ENCODE measurements around the gene WDR70.

Gene WDR70

GRCh38 chr5:37768371-37768770, 389.3 kb downstream of the WDR70 start:
- Mint-ChIP-seq H3K4me1 (peaks cover 11% of the 10 kb centered on the region), H3K4me3 (no peak overlapping the region), H3K27me3 (ENCODE audit: low read depth) (peaks cover 3% of the 10 kb centered on the region), H3K27ac (no peak overlapping the region), H3K36me3 (ENCODE audit: low read depth) (no peaks in the 10 kb centered on the region), H3K9me3 (no peaks in the 10 kb centered on the region)
- TF ChIP-seq CTCF (IDR thresholded peaks at IDR 0.05; ENCODE audit: unreplicated experiment in 3 of 3) = no peak

GRCh38 chr5:37769108-37769507, 390.0 kb downstream of the WDR70 start:
- H3K4me1 Mint-ChIP-seq = peaks cover 11% of the 10 kb centered on the region
- H3K9me3 Mint-ChIP-seq = peaks cover 4% of the 10 kb centered on the region
- H3K36me3 Mint-ChIP-seq (ENCODE audit: low read depth) = no peaks in the 10 kb centered on the region
- no peak overlapping the region for H3K27ac Mint-ChIP-seq
- peaks cover 3% of the 10 kb centered on the region for H3K27me3 Mint-ChIP-seq (ENCODE audit: low read depth)
- TF ChIP-seq CTCF (IDR thresholded peaks at IDR 0.05; ENCODE audit: unreplicated experiment in 3 of 3) = no peak
- no peak overlapping the region for H3K4me3 Mint-ChIP-seq

GRCh38 chr5:37769840-37770239, 390.7 kb downstream of the WDR70 start:
- Mint-ChIP-seq H3K4me3 (no peak overlapping the region), H3K4me1 (peaks cover 11% of the 10 kb centered on the region), H3K36me3 (ENCODE audit: low read depth) (no peaks in the 10 kb centered on the region), H3K27me3 (ENCODE audit: low read depth) (peaks cover 3% of the 10 kb centered on the region), H3K27ac (no peak overlapping the region), H3K9me3 (peaks cover 4% of the 10 kb centered on the region)
- no peak for TF ChIP-seq CTCF (IDR thresholded peaks at IDR 0.05; ENCODE audit: unreplicated experiment in 3 of 3)

- H3K36me3 Mint-ChIP-seq (ENCODE audit: low read depth) = no peaks in the 10 kb centered on the region
- no peak overlapping the region for H3K4me3 Mint-ChIP-seq
- peaks cover 9% of the 10 kb centered on the region for H3K9me3 Mint-ChIP-seq
- no peak overlapping the region for H3K27ac Mint-ChIP-seq
- peaks cover 3% of the 10 kb centered on the region for H3K27me3 Mint-ChIP-seq (ENCODE audit: low read depth)
- no peak for TF ChIP-seq CTCF (IDR thresholded peaks at IDR 0.05; ENCODE audit: unreplicated experiment in 3 of 3)
- peaks cover 11% of the 10 kb centered on the region for H3K4me1 Mint-ChIP-seq
Measured at GRCh38 chr5:37770786-37771185, 391.7 kb downstream of the WDR70 start.

GRCh38 chr5:37771203-37771611, 392.1 kb downstream of the WDR70 start:
- H3K4me1 Mint-ChIP-seq = peaks cover 11% of the 10 kb centered on the region
- no peak for TF ChIP-seq CTCF (IDR thresholded peaks at IDR 0.05; ENCODE audit: unreplicated experiment in 3 of 3)
- H3K9me3 Mint-ChIP-seq = peaks cover 12% of the 10 kb centered on the region
- peaks cover 3% of the 10 kb centered on the region for H3K27me3 Mint-ChIP-seq (ENCODE audit: low read depth)
- H3K27ac Mint-ChIP-seq = no peak overlapping the region
- H3K36me3 Mint-ChIP-seq (ENCODE audit: low read depth) = no peaks in the 10 kb centered on the region
- H3K4me3 Mint-ChIP-seq = no peak overlapping the region

- Mint-ChIP-seq H3K36me3 (ENCODE audit: low read depth) (no peaks in the 10 kb centered on the region), H3K4me3 (no peak overlapping the region), H3K27me3 (ENCODE audit: low read depth) (peaks cover 3% of the 10 kb centered on the region)
Measured at GRCh38 chr5:37771731-37772130, 392.6 kb downstream of the WDR70 start.

More at GRCh38 chr5:37771731-37772130, 392.6 kb downstream of the WDR70 start:
- no peak for TF ChIP-seq CTCF (IDR thresholded peaks at IDR 0.05; ENCODE audit: unreplicated experiment in 3 of 3)
- peaks cover 12% of the 10 kb centered on the region for H3K9me3 Mint-ChIP-seq
- H3K4me1 Mint-ChIP-seq = peaks cover 14% of the 10 kb centered on the region
- no peak overlapping the region for H3K27ac Mint-ChIP-seq

Data from nephron (organoid).